ENCODE results near the gene RWDD1.

- no peak for TF ChIP-seq POLR2AphosphoS5 (IDR thresholded peaks at IDR 0.05; ENCODE audit: low read depth, low read length)
- TF ChIP-seq REST (IDR thresholded peaks at IDR 0.05; ENCODE audit: insufficient read depth in 1 of 2, low read depth in 2 of 2, low read length in 2 of 2), result no peak
- no peak for TF ChIP-seq TAF1 (IDR thresholded peaks at IDR 0.05; ENCODE audit: borderline replicate concordance, insufficient read depth, low read length)
- TF ChIP-seq SIN3A (IDR thresholded peaks at IDR 0.05; ENCODE audit: borderline replicate concordance, insufficient read depth, low read length), result no peak
Measured at GRCh38 chr6:116543149-116543548, 28.2 kb upstream of the RWDD1 start.

All from PFSK-1 (cell line).